Fibroblast of lung (primary cell): ENCODE measurements around the gene MCOLN2. TPM values are rescaled to one million over a fixed set of nuclear protein-coding genes. Genes with fewer than 3 reads are reported as not detected.

Experiments
- DNase-seq, 2 donors: peaks; one replicate each; pipeline versions ENCODE4 v3.0.0 to v3.0.0-alpha.2; 2010; ENCODE audit warnings: low read depth in 2 of 2
- H2AFZ ChIP-seq: 2 replicates; pipeline ENCODE4 v1.5.1; 2012; ENCODE audit warnings: low read length, control low read depth, inconsistent platforms
- H3K27ac ChIP-seq: 2 replicates; pipeline ENCODE4 v1.5.1; 2011; ENCODE audit warnings: low read length, control low read depth; ENCODE audit not compliant: insufficient read depth
- H3K27me3 ChIP-seq: 2 replicates; pipeline ENCODE4 v1.5.1; 2011; ENCODE audit warnings: mild to moderate bottlenecking, low read length; ENCODE audit not compliant: control insufficient read depth, insufficient read depth
- H3K36me3 ChIP-seq: 2 replicates; pipeline ENCODE4 v1.5.1; 2011; ENCODE audit warnings: low read length; ENCODE audit not compliant: control insufficient read depth, insufficient read depth
- H3K4me1 ChIP-seq: 2 replicates; pipeline ENCODE4 v1.5.1; 2011; ENCODE audit warnings: low read length; ENCODE audit not compliant: control insufficient read depth, insufficient read depth; ENCODE audit errors: extremely low read depth
- H3K4me2 ChIP-seq: 2 replicates; pipeline ENCODE4 v1.5.1; 2011; ENCODE audit warnings: low read length, control low read depth; ENCODE audit not compliant: insufficient read depth; ENCODE audit errors: extremely low read depth
- H3K4me3 ChIP-seq, 4 experiments: fragments of 200-600 bp in 1 of 4; sonication (generic) in 1 of 4; replicated peaks in 1 of 4; 2 replicates each; pipeline ENCODE4 v1.5.1; 2011 to 2016; ENCODE audit warnings: low read length in 4 of 4, low read depth in 3 of 4, mild to moderate bottlenecking in 3 of 4, control low read depth in 2 of 4, inconsistent platforms in 1 of 4, mixed read lengths in 1 of 4; ENCODE audit not compliant: insufficient read depth in 1 of 4; ENCODE audit errors: control extremely low read depth in 1 of 4
- H3K79me2 ChIP-seq: 2 replicates; pipeline ENCODE4 v1.5.1; 2012; ENCODE audit warnings: mild to moderate bottlenecking, low read length, inconsistent platforms; ENCODE audit not compliant: control insufficient read depth, insufficient read depth
- H3K9ac ChIP-seq: 2 replicates; pipeline ENCODE4 v1.5.1; 2011; ENCODE audit warnings: mild to moderate bottlenecking, low read length, control low read depth; ENCODE audit not compliant: insufficient read depth
- H3K9me3 ChIP-seq: 2 replicates; pipeline ENCODE4 v1.5.1; 2012; ENCODE audit warnings: low read depth, low read length; ENCODE audit not compliant: control insufficient read depth, insufficient read depth
- H4K20me1 ChIP-seq: 2 replicates; pipeline ENCODE4 v1.5.1; 2011; ENCODE audit warnings: low read length; ENCODE audit not compliant: control insufficient read depth, insufficient read depth; ENCODE audit errors: extremely low read depth
- CTCF ChIP-seq, 2 donors: IDR thresholded peaks in 1 of 2; conservative IDR thresholded peaks in 1 of 2; 1 replicate in 1 of 2; 2 replicates in 1 of 2; pipeline ENCODE4 v1.5.1; 2011 to 2012; ENCODE audit warnings: low read length in 2 of 2, control low read depth in 1 of 2, inconsistent platforms in 1 of 2, low read depth in 1 of 2, mild to moderate bottlenecking in 1 of 2
- EZH2 ChIP-seq: IDR thresholded peaks from 2 replicates; pipeline ENCODE4 v1.5.1; 2012; ENCODE audit warnings: low read length, control low read depth, mild to moderate bottlenecking; ENCODE audit errors: missing control alignments
- polyA plus RNA-seq, 2 donors: library from polyadenylated mRNA; depleted of rRNA in 1 of 2; stranded (reverse) in 1 of 2; unstranded in 1 of 2; fragments of >200 nt; gene quantifications; 2 replicates each; pipeline ENCODE4 v1.2.1, GENCODE V29; 2011 to 2012; ENCODE audit warnings: missing spikeins in 1 of 2
- total RNA-seq: library from RNA; depleted of rRNA; stranded (reverse); fragments of >200 nt; gene quantifications from 2 replicates; pipeline ENCODE4 v1.2.1, GENCODE V29; 2014

MCOLN2 gene
- total and polyA plus RNA-seq, 2 donors (not counting 1 experiment from before 2014, with no cell fraction given) = 0.44 to 1.5 TPM

- Histone ChIP-seq H3K27ac (no peak overlapping the region), H3K4me3 (no peak overlapping the region), H4K20me1 (no peaks in the 10 kb centered on the region), H3K9me3 (no peaks in the 10 kb centered on the region), H3K4me1 (no peaks in the 10 kb centered on the region), H3K4me2 (no peak overlapping the region), H3K79me2 (no peaks in the 10 kb centered on the region), H3K27me3 (no peaks in the 10 kb centered on the region), H3K36me3 (no peaks in the 10 kb centered on the region), H2AFZ (no peak overlapping the region), H3K9ac (no peak overlapping the region)
- TF ChIP-seq EZH2 (no peak), CTCF (conservative IDR thresholded peaks at IDR 0.05 in 1 of 2, IDR thresholded peaks at IDR 0.05 in 1 of 2; ENCODE audit: low read depth in 1 of 2, low read length in 2 of 2) (no peak)
- no peak for DNase-seq
Measured at GRCh38 chr1:84985365-84985764, 11.5 kb downstream of the MCOLN2 start.

DNA sequence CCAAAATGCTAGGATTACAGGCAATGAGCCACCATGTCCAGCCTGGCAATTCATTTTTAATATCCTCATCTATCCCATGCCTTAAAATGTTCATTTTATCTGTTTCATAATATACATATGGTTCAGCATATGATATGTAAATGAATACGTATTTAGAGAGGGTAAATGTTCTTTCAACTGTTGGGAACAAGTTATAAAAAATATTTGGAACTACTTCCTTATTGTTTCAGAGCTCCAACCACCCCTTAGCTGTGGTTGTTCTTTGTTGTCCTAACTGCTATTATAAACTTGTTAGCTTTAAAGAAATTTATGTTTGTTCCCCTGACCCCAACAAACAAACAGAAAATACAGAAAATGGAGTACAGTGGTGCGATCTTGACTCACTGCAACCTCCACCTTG is 14.5 kb downstream of the MCOLN2 start:
- H3K27me3 ChIP-seq = no peaks in the 10 kb centered on the region
- no peaks in the 10 kb centered on the region for H3K4me1 ChIP-seq
- no peak overlapping the region for H2AFZ ChIP-seq
- no peaks in the 10 kb centered on the region for H3K36me3 ChIP-seq
- H4K20me1 ChIP-seq = no peaks in the 10 kb centered on the region
- no peaks in the 10 kb centered on the region for H3K9me3 ChIP-seq
- no peak overlapping the region for H3K4me2 ChIP-seq
- no peak overlapping the region for H3K9ac ChIP-seq
- DNase-seq = no peak
- TF ChIP-seq EZH2 (no peak), CTCF (conservative IDR thresholded peaks at IDR 0.05 in 1 of 2, IDR thresholded peaks at IDR 0.05 in 1 of 2; ENCODE audit: low read depth in 1 of 2, low read length in 2 of 2) (no peak)
- no peak overlapping the region for H3K4me3 ChIP-seq
- no peak overlapping the region for H3K27ac ChIP-seq
- no peaks in the 10 kb centered on the region for H3K79me2 ChIP-seq

GRCh38 chr1:84975035-84975434 is 21.9 kb downstream of the MCOLN2 start:
- Histone ChIP-seq H3K4me1 (no peaks in the 10 kb centered on the region), H4K20me1 (no peaks in the 10 kb centered on the region), H3K4me3 (no peak overlapping the region), H3K9me3 (no peaks in the 10 kb centered on the region), H2AFZ (no peak overlapping the region), H3K27ac (no peak overlapping the region), H3K4me2 (no peak overlapping the region), H3K79me2 (no peaks in the 10 kb centered on the region), H3K27me3 (no peaks in the 10 kb centered on the region), H3K9ac (no peak overlapping the region), H3K36me3 (no peaks in the 10 kb centered on the region)
- no peak for DNase-seq
- no peak for TF ChIP-seq CTCF (conservative IDR thresholded peaks at IDR 0.05 in 1 of 2, IDR thresholded peaks at IDR 0.05 in 1 of 2; ENCODE audit: low read depth in 1 of 2, low read length in 2 of 2)
- TF ChIP-seq EZH2 = no peak
